Brain microvascular endothelial cell (primary cell): ENCODE data around the gene SPATA1.

Source experiments
- DNase-seq: peaks from one replicate; pipeline ENCODE4 v3.0.0-alpha.2; 2020
- H3K27ac ChIP-seq: fragments of 250-450 bp; sonication (Bioruptor Pico); 2 replicates; pipeline ENCODE4 v1.5.1; 2020; ENCODE audit warnings: mild to moderate bottlenecking, moderate library complexity
- H3K27me3 ChIP-seq: fragments of 250-450 bp; sonication (Bioruptor Pico); replicated peaks from 2 replicates; pipeline ENCODE4 v1.5.1; 2020; ENCODE audit warnings: mild to moderate bottlenecking
- H3K36me3 ChIP-seq: fragments of 250-450 bp; sonication (Bioruptor Pico); replicated peaks from 2 replicates; pipeline ENCODE4 v1.5.1; 2020; ENCODE audit warnings: mild to moderate bottlenecking
- H3K4me3 ChIP-seq: 2 replicates; pipeline ENCODE4 v1.5.1; 2011; ENCODE audit warnings: low read depth, mild to moderate bottlenecking, control low read depth, low read length, moderate library complexity
- in situ Hi-C: cut with HindIII; loops from 2 replicates; pipeline ENCODE4 v1.10.0; 2017; ENCODE audit warnings: low sequenced_read_pairs, low pct_ligation_motif_present
- TF ChIP-seq, protein P1 (sequence below): IDR thresholded peaks from 2 replicates; pipeline ENCODE4 v1.5.1; 2011; ENCODE audit warnings: low read depth, mild to moderate bottlenecking, moderate library complexity, low read length, control low read depth, inconsistent platforms; ENCODE audit errors: missing control alignments

The SPATA1 gene

DNA sequence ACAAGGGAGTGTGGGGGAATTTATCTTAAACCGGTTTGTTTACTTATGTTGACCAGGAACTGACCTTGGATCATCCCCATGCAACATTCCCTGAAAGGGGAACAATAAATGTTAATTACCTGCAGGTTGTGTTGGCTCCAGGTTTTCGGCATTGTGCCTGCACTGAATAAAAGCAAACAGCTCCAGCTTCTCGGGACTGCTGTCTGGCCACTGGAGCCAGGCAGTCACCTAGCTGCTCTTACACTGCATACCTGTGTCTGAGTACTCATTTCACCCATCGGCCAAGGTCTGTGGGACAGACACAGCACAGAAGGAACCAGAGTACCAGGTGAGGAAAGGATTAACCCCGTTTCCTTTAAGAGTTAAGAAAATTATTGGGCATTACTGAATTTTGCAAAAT is 100.8 kb downstream of the SPATA1 start:
- H3K27me3 ChIP-seq = no peaks in the 10 kb centered on the region
- TF ChIP-seq, protein P1, sequence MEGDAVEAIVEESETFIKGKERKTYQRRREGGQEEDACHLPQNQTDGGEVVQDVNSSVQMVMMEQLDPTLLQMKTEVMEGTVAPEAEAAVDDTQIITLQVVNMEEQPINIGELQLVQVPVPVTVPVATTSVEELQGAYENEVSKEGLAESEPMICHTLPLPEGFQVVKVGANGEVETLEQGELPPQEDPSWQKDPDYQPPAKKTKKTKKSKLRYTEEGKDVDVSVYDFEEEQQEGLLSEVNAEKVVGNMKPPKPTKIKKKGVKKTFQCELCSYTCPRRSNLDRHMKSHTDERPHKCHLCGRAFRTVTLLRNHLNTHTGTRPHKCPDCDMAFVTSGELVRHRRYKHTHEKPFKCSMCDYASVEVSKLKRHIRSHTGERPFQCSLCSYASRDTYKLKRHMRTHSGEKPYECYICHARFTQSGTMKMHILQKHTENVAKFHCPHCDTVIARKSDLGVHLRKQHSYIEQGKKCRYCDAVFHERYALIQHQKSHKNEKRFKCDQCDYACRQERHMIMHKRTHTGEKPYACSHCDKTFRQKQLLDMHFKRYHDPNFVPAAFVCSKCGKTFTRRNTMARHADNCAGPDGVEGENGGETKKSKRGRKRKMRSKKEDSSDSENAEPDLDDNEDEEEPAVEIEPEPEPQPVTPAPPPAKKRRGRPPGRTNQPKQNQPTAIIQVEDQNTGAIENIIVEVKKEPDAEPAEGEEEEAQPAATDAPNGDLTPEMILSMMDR = no peak
- no peaks in the 10 kb centered on the region for H3K36me3 ChIP-seq
- in situ Hi-C loops = loop anchor here (25.0 kb wide), 3 partner anchors 120 to 695 kb away; partner anchors contain the start of gene RPF1
- H3K4me3 ChIP-seq = no peak overlapping the region
- no peak overlapping the region for H3K27ac ChIP-seq
- DNase-seq = no peak

DNA sequence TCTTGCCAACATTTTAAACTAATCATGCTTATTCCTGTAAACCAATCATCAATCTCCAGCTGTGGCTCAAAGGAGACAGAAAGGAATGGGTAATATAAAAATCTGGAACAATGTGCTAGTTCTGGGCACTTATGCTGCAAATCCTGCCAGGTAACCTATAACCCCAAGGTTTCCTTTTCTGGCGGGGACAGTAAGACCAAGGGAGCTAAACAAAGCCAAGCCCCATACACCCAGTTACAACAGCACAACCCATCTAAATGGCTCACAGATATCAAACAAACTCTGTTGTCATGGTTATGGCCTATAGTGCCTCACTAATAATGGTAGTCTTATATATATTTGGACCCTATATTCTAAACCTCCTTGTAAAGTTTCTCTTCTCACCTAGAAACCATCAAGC is 104.9 kb downstream of the SPATA1 start:
- Histone ChIP-seq H3K27ac (no peak overlapping the region), H3K27me3 (no peaks in the 10 kb centered on the region), H3K36me3 (no peaks in the 10 kb centered on the region), H3K4me3 (no peak overlapping the region)
- in situ Hi-C loops = loop anchor here (25.0 kb wide), 3 partner anchors 124 to 699 kb away; partner anchors contain the start of gene RPF1
- DNase-seq = no peak
- TF ChIP-seq, protein P1 = no peak

DNA sequence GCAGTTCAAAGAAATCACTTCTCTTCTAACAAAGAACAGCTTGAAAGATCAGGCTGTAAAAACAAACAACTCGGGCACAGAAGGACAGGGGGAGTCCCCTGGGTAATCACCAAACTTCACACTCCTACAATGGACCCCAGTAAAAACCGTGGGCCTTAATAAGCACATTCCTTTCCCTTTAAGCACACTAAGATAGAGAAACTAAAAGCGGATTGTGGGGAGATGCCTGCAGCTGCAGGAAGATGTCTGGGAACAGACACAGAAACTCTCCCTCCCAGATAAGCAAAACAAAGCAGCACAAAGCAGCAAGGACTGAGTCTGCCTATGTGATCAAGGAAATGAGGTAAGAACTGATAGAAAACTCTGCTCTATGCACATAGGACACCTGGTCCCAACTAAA is 105.6 kb downstream of the SPATA1 start:
- Histone ChIP-seq H3K4me3 (no peak overlapping the region), H3K27me3 (no peaks in the 10 kb centered on the region), H3K27ac (peak overlapping the region; percentile 33), H3K36me3 (no peaks in the 10 kb centered on the region)
- in situ Hi-C loops = loop anchor here (25.0 kb wide), 3 partner anchors 124 to 699 kb away; partner anchors contain the start of gene RPF1
- peak; percentile 38 for DNase-seq
- TF ChIP-seq, protein P1 = no peak

DNA sequence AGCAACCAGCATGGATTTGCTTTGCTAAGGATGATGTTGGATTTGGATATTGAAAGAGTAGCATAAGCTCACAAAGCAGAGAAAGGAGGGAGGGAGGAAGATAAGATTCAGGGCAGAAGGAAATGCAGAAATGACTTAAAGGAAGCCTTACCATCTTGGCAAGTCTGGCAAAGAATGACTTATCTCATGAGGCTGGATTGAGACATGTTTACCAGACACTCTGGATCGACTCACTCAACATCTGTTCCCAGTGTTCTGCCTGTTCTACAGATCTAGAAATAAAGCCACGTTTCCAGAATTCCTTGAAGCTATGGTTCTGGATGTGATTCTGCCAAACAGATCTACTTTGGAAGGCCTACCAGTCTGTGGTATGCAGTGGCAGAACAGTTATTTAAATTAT is 106.8 kb downstream of the SPATA1 start:
- DNase-seq = no peak
- in situ Hi-C loops = loop anchor here (25.0 kb wide), 3 partner anchors 126 to 701 kb away; partner anchors contain the start of gene RPF1
- Histone ChIP-seq H3K4me3 (no peak overlapping the region), H3K36me3 (no peaks in the 10 kb centered on the region), H3K27ac (no peak overlapping the region), H3K27me3 (no peaks in the 10 kb centered on the region)
- TF ChIP-seq, protein P1 = no peak

DNA sequence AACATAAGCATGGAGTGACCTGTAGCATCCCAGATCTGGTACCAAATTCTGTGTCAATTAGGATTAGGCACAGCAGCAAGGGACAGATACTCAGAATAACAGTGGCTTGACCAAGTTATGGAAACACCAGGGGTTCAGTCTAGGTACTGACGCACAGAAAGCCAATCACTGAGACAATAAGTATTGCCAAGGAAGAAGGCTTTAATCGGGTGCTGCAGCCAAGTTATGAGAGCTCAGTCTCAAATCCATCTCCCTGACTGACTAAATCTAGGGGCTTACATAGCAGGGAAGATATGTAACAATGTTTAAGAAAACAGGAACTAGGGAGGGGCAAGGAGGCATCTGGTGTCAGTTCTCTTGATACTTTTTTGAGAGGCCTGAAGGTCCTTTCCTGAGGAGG is 107.7 kb downstream of the SPATA1 start:
- no peaks in the 10 kb centered on the region for H3K36me3 ChIP-seq
- no peaks in the 10 kb centered on the region for H3K27me3 ChIP-seq
- TF ChIP-seq, protein P1 = no peak
- in situ Hi-C loops = loop anchor here (25.0 kb wide), 3 partner anchors 127 to 702 kb away; partner anchors contain the start of gene RPF1
- DNase-seq = no peak
- no peak overlapping the region for H3K27ac ChIP-seq
- H3K4me3 ChIP-seq = no peak overlapping the region

DNA sequence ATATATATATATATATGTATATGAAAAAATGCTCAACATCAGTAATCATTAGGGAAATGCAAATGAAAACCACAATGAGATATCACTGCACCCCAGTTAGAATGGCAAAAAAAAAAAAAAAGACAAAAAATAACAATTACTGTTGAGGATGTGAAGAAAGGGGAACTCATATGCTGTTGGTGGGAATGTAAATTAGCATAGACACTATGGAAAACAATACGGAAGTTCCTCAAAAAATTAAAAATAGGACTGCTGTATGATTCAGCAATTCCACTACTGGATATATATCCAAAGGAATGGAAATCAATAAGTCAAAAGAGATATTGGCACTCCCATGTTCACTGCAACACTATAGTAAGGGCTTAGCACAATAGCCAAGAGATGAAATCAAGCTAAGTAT is 109.6 kb downstream of the SPATA1 start:
- TF ChIP-seq, protein P1 = no peak
- in situ Hi-C loops = loop anchor here (25.0 kb wide), 3 partner anchors 128 to 703 kb away; partner anchors contain the start of gene RPF1
- Histone ChIP-seq H3K27ac (no peak overlapping the region), H3K4me3 (no peak overlapping the region), H3K36me3 (no peaks in the 10 kb centered on the region), H3K27me3 (no peaks in the 10 kb centered on the region)
- DNase-seq = no peak
